PC-3 (cell line): ENCODE measurements around the gene IFT122.

Experiments used
- EZH2 ChIP-seq: fragments of 300-600 bp; sonication (generic); IDR thresholded peaks from one replicate; pipeline ENCODE4 v1.6.1; 2017; ENCODE audit warnings: antibody characterized with exemption, mild to moderate bottlenecking, low read length; ENCODE audit not compliant: unreplicated experiment
- TF ChIP-seq, protein P1 (sequence below): fragments of 300-600 bp; sonication (generic); conservative IDR thresholded peaks from 2 replicates; pipeline ENCODE4 v1.5.1; 2017; ENCODE audit warnings: antibody characterized with exemption, low read depth, mild to moderate bottlenecking, low read length

GRCh38 chr3:129402210-129402609, 37.8 kb upstream of the IFT122 start:
- TF ChIP-seq, protein P1, sequence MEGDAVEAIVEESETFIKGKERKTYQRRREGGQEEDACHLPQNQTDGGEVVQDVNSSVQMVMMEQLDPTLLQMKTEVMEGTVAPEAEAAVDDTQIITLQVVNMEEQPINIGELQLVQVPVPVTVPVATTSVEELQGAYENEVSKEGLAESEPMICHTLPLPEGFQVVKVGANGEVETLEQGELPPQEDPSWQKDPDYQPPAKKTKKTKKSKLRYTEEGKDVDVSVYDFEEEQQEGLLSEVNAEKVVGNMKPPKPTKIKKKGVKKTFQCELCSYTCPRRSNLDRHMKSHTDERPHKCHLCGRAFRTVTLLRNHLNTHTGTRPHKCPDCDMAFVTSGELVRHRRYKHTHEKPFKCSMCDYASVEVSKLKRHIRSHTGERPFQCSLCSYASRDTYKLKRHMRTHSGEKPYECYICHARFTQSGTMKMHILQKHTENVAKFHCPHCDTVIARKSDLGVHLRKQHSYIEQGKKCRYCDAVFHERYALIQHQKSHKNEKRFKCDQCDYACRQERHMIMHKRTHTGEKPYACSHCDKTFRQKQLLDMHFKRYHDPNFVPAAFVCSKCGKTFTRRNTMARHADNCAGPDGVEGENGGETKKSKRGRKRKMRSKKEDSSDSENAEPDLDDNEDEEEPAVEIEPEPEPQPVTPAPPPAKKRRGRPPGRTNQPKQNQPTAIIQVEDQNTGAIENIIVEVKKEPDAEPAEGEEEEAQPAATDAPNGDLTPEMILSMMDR, result no peak
- TF ChIP-seq EZH2, result no peak
